Measurements from ENCODE around the gene LRIG3.
"Not testable (repeated sequence)": the region's sequence is repeated elsewhere in the genome, so short reads cannot be mapped to it uniquely, and the experiment has no call there.

Gene LRIG3

GRCh38 chr12:58855630-58856029, 64.7 kb downstream of the LRIG3 start:
- DNase-seq (ENCODE audit: low read depth in 3 of 3) = not testable (repeated sequence)

DNA sequence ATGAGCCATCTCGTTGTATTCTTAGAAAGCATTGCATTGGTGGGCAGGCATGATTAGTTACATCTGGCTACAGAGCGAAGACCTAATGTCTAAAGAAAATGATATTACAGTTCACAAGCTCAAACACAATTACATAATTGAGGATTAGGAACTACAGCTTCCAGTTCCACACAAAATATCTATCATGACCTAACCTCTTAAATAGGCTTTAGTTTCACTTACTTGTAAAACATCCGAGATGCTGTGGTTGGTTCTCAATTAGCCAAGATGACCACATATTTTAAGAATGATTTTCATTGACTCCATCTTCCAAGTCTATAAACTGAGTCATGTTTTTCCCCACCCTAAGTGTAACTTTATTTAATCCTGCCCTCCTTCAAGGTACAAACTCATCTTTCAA, 69.5 kb downstream of the LRIG3 start:
- no peak for DNase-seq (ENCODE audit: low read depth in 3 of 3)

DNA sequence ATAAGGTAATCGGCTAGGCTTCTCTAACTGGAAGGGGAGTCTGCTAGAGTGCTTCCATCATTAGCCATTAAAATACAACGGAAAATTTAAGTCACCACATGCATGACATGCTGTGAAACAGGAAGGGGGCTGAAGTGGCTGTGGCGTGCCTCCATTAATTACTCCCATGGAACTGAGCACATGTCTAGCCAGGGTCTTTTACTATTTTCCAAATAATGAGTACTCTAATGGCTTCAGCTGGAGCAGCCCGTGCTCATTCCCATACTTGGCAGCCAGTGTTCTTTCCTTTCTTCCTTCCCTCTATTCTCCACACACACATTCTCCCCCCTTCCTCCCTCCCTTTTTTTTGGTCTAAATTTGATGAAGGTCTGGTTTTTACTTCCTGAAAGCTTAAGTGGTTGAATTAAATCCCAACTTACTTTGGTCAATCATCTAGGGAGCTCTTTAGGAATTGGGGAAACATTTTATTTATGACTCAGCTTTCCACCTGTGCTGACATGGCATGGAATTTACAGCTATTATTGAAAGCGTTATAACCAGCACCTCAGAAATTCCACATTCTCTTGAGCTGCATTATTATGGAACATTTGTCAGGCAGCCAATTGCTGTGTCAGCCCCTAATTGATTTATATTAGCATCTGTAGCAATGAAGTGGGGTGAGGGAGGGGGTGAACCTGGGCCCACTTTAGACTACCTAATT, 72.3 kb downstream of the LRIG3 start:
- DNase-seq (ENCODE audit: low read depth in 3 of 3) = no peak

DNA sequence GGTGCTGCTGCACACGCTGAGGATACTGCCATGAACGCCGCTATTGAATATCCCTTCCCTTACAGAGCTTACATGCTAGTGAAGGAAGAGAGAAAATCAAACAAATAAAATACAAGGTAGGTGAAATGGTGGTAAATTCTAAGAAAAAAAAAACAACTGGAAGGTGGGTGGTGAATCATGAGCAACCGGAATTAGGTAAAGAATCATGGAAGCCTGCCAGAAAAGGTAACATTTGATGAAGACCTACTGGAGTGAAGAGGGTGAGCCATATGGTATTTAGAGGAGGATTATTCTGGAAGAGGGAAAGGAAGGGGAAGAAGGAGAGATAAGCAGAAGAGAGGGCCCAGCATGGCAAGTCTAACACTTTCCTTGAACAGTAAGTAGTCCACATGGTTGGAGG, 76.1 kb downstream of the LRIG3 start:
- DNase-seq (ENCODE audit: low read depth in 3 of 3) = no peak

DNA sequence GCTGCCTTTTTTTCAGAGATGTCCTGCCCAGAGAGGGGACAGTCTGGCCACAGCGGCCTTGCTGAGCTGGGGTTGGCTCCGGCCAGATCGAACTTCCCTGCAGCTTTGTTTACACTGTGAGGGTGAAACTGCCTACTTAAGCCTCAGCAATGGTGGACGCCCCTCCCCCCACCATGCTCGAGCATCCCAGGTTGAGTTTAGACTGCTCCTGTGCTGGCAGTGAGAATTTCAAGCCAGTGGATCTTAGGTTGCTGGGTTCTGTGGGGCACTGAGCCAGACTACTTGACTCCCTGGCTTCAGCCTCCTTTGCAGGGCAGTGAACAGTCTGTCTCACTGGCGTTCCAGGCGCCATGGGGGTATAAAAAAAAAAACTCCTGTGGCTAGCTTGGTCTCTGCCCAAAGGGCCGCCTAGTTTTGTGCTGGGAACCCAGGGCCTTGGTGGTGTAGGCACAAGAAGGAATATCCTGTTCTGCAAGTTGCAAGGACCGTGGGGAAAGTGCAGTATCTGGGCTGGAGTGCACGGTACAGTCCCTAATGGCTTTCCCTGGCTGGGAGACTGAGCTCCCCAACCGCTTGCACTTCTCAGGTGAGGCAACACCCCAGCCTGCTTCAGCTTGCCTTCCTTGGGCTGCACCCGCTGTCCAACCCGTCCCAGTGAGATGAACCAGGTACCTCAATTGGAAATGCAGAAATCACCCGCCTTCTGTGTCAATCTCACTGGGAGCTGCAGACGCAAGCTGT, 79.1 kb downstream of the LRIG3 start:
- DNase-seq (ENCODE audit: low read depth in 3 of 3) = no peak

- no peak for DNase-seq (ENCODE audit: low read depth in 3 of 3)
Observed at GRCh38 chr12:58833853-58834252, 86.5 kb downstream of the LRIG3 start.

- no peak for DNase-seq (ENCODE audit: low read depth in 3 of 3)
Observed at GRCh38 chr12:58832920-58833319, 87.4 kb downstream of the LRIG3 start.
